Tibial nerve (tissue), 4 donors: ENCODE measurements around the gene SMIM38.

ENCODE experiments used
- CTCF ChIP-seq, 5 experiments: fragments of 200-600 bp in 3 of 5; fragments of 450-650 bp in 2 of 5; sonication (generic) in 3 of 5; IDR thresholded peaks; one replicate each; pipeline ENCODE4 v1.5.1; 2016 to 2019; ENCODE audit warnings: antibody characterized with exemption in 5 of 5, mild to moderate bottlenecking in 3 of 5, moderate library complexity in 2 of 5
- EP300 ChIP-seq, 2 donors: sonication (generic); formaldehyde crosslinking; IDR thresholded peaks; one replicate each; pipeline ENCODE4 v1.6.1; 2017; ENCODE audit warnings: antibody characterized with exemption in 2 of 2, mild to moderate bottlenecking in 1 of 2
- POLR2A ChIP-seq, 2 donors: fragments of 450-650 bp; IDR thresholded peaks; one replicate each; pipeline ENCODE4 v1.6.1; 2017; ENCODE audit warnings: antibody characterized with exemption in 2 of 2, mild to moderate bottlenecking in 2 of 2, moderate library complexity in 2 of 2

DNA sequence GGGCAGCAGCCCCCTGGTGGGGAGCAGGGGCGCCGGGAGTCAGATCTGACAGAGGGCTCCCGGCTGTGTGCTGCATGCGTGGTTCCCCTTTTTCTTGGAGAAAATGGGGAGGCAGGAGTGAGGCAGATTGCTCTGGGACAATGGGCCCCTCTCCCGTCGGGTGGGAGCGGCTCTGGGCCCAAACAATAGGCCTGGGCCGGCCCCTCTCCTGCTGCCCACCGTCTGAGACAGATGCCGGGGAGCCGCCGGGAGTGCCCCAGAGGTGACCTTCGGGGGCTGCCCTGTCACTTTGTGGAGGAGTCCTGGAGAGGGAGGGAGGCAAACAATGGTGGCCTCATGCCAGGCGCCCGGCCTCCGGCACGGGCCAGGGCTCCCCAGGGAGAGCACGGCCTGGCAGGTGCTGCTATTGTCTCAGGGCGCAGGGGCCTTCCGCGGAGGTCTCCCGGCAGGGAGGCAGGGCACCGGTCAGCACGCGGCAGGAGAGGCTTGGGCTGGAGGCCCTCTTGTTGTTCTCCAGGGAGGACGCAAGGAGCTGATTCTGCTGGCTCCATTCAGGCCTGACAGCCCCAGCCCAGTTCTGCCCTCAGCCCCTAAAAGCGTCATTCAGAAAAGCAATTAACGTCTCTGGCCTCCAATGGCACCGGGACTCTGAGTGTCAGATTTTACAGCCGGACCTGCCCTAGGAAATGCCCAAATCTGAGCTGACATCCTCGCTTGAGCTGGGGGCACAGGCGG is 44.8 kb downstream of the SMIM38 start:
- no peak for TF ChIP-seq CTCF (IDR thresholded peaks at IDR 0.05)
- no peak for TF ChIP-seq POLR2A (IDR thresholded peaks at IDR 0.05)
- no peak for TF ChIP-seq EP300 (IDR thresholded peaks at IDR 0.05)
